Mononuclear cell (primary cell): Measurements from ENCODE around the gene ACER2. TPM values are rescaled to one million over a fixed set of nuclear protein-coding genes. Genes with fewer than 3 reads are reported as not detected.

Experiments
- H3K27me3 ChIP-seq: 2 replicates; pipeline ENCODE4 v1.6.0; 2011; ENCODE audit warnings: low read length, control low read depth; ENCODE audit not compliant: insufficient read depth
- H3K4me1 ChIP-seq: 2 replicates; pipeline ENCODE4 v1.5.1; 2011; ENCODE audit warnings: mild to moderate bottlenecking, low read length, control low read depth; ENCODE audit not compliant: insufficient read depth
- H3K4me3 ChIP-seq: 2 replicates; pipeline ENCODE4 v1.5.1; 2011; ENCODE audit warnings: mild to moderate bottlenecking, low read length, moderate library complexity
- H3K9me3 ChIP-seq: 2 replicates; pipeline ENCODE4 v1.5.1; 2011; ENCODE audit warnings: low read depth, mild to moderate bottlenecking, control low read depth, low read length
- total RNA-seq: library from RNA; depleted of rRNA; stranded (reverse); fragments of >200 nt; gene quantifications from one replicate; pipeline ENCODE4 v1.2.3, GENCODE V29; 2012

ACER2 gene
- total RNA-seq, 1 donor = 4.2 TPM

DNA sequence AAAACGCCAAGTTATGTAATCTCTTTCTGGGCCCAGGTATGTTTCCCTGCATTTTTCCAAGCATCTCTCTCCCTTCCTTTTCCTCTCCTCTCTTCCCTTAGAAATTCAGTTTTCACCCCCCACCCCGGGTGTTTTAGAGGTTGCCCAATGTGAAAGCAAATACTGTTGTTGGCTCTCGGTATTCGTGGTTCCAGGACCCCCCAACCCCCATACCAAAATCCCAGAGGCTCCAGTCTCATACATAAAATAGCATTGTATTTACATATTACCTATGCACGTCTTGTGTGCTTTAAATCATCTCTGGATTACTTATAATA is 48.8 kb downstream of the ACER2 start:
- H3K9me3 ChIP-seq = no peaks in the 10 kb centered on the region
- H3K27me3 ChIP-seq = no peaks in the 10 kb centered on the region
- H3K4me1 ChIP-seq = peaks cover 7% of the 10 kb centered on the region
- no peak overlapping the region for H3K4me3 ChIP-seq

DNA sequence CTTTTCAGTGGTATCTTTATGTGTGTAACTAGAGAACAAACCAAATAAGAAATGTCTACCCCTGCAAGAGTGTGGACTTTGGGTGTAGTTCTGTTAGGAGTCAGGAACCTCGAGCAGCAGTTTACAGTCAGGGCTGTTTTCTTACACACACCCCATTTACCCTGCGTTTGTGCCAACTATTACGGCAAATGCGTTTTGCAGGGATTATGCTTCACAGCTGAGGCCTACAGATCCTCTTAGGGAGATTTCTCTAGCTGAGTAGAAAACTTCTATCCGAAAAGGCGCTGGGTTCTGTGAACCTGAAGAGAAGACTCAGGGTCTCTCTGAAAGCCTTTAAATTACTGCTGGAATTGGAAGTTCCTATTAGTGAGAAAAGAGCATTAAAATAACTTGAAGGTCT is 51.4 kb downstream of the ACER2 start:
- Histone ChIP-seq H3K9me3 (no peaks in the 10 kb centered on the region), H3K4me3 (no peak overlapping the region), H3K27me3 (no peaks in the 10 kb centered on the region), H3K4me1 (peaks cover 7% of the 10 kb centered on the region)

DNA sequence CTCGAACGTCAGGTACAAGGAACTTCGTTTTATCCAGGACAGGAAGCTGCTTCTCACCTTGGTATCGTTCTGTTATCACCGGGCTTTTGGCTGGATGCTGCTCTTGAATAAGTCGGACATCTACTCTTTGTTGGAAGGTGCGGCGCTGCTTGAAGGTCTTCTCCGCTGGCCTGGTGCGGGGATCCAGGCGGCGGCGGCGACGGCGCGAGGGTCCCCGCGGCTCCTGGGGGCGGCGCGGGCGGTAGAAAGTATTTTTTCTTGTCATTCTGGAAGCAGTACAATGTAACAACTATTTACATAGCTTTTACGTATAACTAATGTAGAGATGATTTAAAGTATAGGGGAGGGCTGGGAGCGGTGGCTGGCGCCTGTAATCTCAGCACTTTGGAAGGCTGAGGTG is 52.3 kb downstream of the ACER2 start:
- Histone ChIP-seq H3K9me3 (no peaks in the 10 kb centered on the region), H3K4me3 (no peak overlapping the region)

DNA sequence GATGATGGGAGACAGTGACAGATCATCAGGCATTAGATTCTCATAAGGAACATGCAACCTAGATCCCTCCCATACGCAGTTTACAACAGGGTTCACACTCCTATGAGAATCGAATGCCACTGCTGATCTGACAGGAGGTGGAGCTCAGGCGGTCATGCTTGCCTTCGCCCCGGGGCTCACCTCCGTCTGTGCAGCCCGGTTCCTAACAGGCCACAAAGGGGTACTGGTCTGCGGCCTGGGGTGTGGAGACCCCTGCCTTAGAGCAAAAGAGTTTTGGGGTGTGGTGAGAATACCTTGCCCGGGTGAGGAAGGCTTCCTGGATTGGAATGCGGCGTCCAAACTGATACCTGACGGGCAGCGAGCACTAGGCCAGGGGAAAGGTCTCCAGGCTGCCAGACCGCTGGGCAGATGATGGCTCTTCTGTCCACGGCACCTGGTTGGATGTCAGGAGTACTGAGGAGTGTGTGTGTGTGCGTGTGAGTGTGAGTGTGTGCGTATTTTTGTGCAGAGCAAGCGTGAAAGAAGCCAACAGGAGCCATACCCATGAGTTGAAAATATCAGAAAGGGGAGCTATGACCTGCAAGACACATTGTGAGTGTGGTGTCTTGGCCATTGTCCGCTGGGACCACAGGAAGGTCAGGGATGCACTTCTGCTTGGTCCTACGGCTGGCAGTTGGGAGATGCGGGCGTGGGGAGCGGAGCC is 55.4 kb downstream of the ACER2 start:
- Histone ChIP-seq H3K27me3 (no peaks in the 10 kb centered on the region), H3K4me1 (no peaks in the 10 kb centered on the region), H3K4me3 (no peak overlapping the region), H3K9me3 (no peaks in the 10 kb centered on the region)

More for the DNA sequence above, 52.3 kb downstream of the ACER2 start:
- no peaks in the 10 kb centered on the region for H3K27me3 ChIP-seq
- peaks cover 7% of the 10 kb centered on the region for H3K4me1 ChIP-seq

DNA sequence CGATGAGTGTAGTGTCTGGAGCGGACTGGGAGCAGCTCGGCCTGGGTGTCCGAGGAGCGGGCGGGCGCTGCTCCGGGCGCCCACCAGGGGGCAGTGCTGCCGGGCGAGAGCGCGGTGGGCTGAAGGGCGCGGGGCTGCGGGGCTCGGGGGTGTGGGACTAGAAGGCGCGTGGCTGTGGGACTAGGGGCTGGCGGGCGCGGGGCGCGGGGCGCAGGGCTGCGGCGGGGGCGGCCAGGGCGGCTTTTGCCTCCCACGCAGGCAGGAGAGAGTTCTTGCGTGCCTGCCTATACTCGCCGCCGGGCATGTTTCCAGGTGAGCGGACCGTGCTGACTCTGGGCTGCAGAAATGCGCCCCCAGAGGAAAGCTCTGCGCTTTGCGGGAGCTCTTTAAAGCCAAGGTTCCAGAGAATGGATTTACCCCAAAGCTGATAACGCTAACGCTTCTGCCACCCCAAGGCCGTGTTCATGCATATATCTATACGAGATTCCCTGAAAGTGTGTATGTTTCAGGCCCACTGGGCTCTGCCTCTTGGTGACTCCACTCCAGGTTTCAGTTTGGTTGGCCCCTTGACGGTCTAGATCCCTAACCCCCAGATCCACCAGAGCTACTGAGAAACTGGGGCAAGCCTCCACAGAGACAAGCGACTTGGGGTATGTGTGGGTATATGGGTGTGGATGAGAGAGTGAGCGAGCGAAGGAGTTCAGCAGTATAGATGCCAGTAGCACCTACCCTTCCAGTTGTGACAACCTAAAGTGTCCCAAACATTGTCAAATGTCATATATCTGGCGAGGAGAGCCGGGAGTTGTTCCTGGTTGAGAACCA is 56.2 kb downstream of the ACER2 start:
- no peaks in the 10 kb centered on the region for H3K4me1 ChIP-seq
- peak overlapping the region; percentile 22 for H3K4me3 ChIP-seq
- H3K27me3 ChIP-seq = no peaks in the 10 kb centered on the region
- no peaks in the 10 kb centered on the region for H3K9me3 ChIP-seq

DNA sequence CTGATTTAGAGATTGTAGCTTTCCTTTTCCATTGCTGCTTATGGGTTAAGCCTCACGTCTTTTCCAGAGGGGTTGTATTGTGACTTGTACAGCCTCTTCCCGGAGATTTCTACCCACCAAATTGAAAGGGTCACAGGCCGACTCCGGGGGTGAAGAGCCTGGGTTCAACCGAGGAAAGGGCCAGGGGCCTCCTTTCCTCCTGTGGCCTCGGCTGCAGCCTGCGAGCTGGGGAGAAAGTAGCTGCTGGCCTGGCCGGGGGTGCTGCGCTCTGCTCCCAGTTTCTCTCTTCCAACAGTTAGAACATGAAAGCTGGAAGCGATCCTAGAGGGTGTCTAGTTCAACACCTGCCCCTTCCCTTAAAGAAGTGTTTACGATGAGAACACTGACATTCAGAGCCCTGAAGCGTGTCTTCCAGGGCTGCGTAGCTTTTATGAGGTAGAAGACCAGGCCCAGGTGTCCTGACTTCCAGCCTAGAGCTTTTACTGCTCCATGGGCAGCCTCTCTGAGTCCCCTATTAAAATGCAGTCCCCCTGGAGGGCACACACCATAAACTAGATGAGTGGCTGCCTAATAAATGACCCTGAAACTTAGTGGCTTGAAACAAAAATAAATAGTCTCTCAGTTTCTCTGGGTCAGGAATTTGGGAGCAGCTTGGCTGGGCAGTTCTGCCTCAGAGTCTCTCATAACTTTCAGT is 56.9 kb downstream of the ACER2 start:
- Histone ChIP-seq H3K4me1 (no peaks in the 10 kb centered on the region), H3K4me3 (no peak overlapping the region), H3K9me3 (no peaks in the 10 kb centered on the region), H3K27me3 (no peaks in the 10 kb centered on the region)

DNA sequence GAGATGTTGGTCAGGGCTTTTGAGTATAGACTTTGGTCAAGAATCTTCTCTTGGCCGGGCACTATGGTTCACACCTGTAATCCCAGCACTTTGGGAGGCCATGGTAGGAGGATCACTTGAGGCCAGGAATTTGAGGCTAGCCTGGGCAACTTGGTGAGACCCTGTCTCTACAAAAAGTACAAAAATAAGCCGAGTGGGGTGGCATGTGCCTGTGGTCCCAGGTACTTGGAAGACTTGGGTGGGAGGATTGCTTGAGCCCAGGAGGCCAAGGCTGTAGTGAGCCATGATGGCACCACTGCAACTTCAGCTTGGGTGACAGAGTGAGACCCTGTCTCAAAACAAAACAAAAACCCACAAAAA is 57.5 kb downstream of the ACER2 start:
- Histone ChIP-seq H3K27me3 (no peaks in the 10 kb centered on the region), H3K4me1 (no peaks in the 10 kb centered on the region), H3K9me3 (no peaks in the 10 kb centered on the region), H3K4me3 (no peak overlapping the region)

DNA sequence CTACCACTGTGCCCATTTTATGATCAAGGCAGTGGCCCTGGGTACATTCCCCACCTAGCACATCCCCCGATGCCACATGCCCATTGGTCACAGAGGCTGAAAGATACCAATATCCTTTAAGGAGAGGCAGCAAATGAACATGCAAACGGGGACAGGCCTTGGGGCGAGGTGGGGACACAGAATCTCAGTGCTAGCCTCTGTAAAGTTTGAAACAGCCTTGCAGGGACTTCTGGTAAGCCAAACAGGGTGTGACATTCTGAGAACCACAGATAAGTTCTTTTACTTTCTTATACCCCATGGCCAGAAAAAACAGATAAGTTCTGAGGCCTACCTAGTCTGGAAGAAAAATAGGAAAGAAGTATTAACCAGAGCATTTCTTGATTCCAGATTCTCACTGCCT is 60.5 kb downstream of the ACER2 start:
- no peaks in the 10 kb centered on the region for H3K27me3 ChIP-seq
- H3K9me3 ChIP-seq = no peaks in the 10 kb centered on the region
- H3K4me3 ChIP-seq = no peak overlapping the region
- H3K4me1 ChIP-seq = peaks cover 7% of the 10 kb centered on the region

DNA sequence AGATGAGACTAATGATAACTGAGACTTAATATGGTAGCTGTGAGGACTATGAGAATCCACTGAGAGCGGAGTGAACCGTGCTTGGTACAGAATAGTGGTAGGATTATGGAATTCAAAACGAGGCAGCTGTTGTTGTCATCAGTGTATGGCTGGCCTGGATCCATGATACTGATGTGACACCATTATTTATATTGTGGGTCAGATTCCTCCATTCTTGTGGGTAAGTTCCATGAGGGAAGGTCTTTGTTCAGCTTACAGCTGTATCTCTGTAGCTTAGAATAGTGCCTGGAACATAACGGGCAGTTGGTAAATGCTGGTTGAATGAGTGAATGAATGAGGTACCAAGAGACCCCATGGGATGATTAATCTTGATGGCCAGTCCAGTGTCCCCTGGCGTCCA is 61.8 kb downstream of the ACER2 start:
- H3K4me1 ChIP-seq = peaks cover 7% of the 10 kb centered on the region
- no peak overlapping the region for H3K4me3 ChIP-seq
- no peaks in the 10 kb centered on the region for H3K9me3 ChIP-seq
- no peaks in the 10 kb centered on the region for H3K27me3 ChIP-seq

DNA sequence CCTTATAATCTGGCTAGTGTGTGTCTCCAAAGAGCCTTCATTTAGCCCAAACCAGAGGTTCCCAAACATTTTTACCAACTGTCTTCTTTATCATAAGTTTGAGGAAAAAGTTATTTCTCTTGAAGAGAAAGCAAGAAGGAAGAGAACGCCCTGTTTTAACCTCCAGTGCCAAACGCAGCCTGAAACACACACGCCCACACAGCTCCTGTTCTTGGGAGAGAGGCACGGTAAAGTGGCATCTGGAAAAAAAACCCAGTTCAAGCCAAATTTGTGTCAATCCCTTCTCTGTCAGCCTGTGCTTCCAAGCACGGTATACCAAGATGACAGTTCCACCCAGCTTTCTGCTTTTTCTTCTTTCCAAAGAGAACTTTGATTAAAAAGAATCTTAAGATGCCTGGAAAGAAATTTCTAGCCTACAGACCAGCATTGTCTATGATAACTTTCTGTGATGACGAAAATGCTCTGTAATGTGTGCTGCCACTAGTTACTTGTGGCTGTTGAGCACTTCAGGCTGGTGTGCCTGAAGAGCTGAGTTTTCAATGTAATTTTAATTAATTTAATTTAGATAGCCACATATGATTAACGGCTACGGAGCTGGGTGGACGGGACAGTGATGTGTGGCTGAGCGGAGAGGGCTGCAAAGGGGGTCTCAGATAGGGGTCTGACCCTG is 62.3 kb downstream of the ACER2 start:
- H3K9me3 ChIP-seq = no peaks in the 10 kb centered on the region
- H3K4me1 ChIP-seq = peaks cover 7% of the 10 kb centered on the region
- no peaks in the 10 kb centered on the region for H3K27me3 ChIP-seq
- no peak overlapping the region for H3K4me3 ChIP-seq

DNA sequence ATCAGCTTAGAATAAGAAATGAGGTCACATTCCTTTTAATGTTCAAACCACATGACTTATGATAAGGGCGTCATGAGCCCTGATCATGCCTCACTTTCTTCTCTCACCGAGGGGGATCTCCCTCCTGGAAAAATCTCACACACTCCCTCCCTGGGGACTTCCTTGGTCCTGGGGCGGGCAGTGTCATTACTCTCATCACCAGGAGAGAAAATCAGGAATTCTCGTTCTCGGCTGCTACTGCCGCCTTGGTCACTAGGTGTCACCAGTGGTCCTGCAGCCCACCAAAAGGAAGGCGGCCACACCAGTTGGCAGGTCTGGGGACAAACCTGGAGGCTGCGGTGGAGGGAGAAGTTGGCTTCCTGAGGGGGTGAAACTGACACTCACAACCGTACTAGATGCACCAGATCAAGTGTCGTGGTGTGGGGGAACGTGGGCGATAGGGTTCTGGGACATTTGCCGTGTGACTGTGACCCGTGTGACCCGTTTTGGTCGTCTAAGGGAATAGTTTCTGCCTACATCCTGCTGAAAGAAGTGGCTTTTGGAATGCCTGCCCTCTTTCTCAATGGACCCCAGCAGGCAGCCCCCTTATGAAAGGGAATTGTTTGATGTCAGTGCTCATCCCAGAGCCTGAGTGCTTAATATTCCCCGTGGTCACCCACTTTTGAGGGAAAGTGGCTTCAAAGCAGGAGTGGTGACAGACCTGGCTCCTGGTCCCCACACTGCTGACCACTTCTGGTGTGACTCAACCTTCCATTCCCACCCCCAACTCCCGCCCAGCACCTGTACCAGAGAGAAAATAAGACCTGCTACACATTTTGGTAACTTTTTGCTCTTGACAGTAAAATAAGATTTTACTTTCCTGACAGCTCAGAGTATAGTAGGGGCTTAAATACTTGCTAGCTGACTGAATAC is 63.2 kb downstream of the ACER2 start:
- Histone ChIP-seq H3K27me3 (no peaks in the 10 kb centered on the region), H3K9me3 (no peaks in the 10 kb centered on the region), H3K4me1 (peaks cover 7% of the 10 kb centered on the region), H3K4me3 (no peak overlapping the region)

DNA sequence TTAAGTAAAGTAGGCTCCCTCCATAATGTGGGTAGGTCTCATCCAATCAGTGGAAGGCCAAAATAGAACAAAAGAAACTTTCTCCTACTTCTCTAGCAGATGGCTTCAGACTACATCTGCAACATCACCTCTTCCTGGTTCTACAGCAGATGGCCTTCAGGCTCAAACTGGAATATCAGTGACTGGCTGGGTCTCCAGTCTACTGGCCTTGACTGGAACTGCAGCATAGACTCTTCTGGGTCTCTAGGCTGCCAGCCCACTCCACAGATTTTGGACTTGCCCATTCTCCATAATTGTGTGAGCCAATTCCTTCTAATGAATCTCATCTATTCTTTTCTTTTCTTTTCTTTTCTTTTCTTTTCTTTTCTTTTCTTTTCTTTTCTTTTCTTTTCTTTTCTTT is 64.8 kb downstream of the ACER2 start:
- H3K27me3 ChIP-seq = peaks cover under 1% of the 10 kb centered on the region
- no peaks in the 10 kb centered on the region for H3K9me3 ChIP-seq
- H3K4me1 ChIP-seq = peaks cover 7% of the 10 kb centered on the region
- no peak overlapping the region for H3K4me3 ChIP-seq

DNA sequence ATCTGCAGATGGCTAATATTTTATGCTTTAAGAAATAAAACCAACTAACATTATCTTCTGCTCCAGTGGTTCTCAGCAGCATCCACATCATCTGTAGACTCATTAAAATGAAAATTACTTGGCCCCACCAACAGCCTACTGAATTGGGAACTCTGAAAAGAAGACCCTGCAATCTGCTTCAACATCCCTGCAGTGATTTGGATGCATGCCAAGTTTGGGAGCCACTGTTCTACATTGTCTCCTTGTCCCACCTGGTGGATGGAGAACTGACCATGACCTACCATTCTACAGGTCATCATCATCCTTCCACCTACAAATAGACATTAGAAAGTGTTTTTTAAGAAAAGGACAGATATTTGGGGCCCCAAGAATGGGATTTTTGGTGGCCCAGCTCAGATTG is 71.1 kb downstream of the ACER2 start:
- H3K9me3 ChIP-seq = no peaks in the 10 kb centered on the region
- no peaks in the 10 kb centered on the region for H3K4me1 ChIP-seq
- no peak overlapping the region for H3K4me3 ChIP-seq
- peaks cover 2% of the 10 kb centered on the region for H3K27me3 ChIP-seq

DNA sequence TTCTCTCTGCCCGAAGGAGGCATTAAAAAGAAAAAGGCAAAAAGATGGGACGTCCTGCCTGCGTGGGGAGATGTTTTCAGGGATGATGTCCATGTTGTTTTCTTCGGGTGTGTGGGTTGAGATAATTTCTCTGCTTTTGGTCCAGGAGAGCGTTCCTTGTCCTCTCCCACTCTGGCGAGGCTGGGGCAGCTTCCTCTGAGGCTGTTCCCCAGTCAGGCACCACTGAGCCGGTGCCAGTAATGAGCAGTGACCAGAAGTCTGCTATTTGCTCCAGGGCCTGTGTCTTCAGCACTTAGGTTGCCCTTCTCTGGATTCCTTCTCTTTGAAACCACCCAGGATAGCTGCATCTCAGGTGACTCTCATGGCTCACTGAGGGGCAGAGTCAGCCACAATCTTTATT is 71.5 kb downstream of the ACER2 start:
- H3K9me3 ChIP-seq = no peaks in the 10 kb centered on the region
- peaks cover 2% of the 10 kb centered on the region for H3K27me3 ChIP-seq
- no peak overlapping the region for H3K4me3 ChIP-seq
- H3K4me1 ChIP-seq = no peaks in the 10 kb centered on the region
